ENCODE results near the gene KLHL30.

KLHL30 gene

GRCh38 chr2:238123218-238123971, 15.1 kb upstream of the KLHL30 start:
- Mint-ChIP-seq H3K4me3 (no peak overlapping the region), H3K27ac (no peak overlapping the region), H3K4me1 (no peaks in the 10 kb centered on the region), H3K36me3 (no peaks in the 10 kb centered on the region), H3K27me3 (no peaks in the 10 kb centered on the region), H3K9me3 (no peaks in the 10 kb centered on the region)

- no peak overlapping the region for H3K4me3 Mint-ChIP-seq
- H3K27me3 Mint-ChIP-seq: no peaks in the 10 kb centered on the region
- H3K9me3 Mint-ChIP-seq: no peaks in the 10 kb centered on the region
- no peaks in the 10 kb centered on the region for H3K36me3 Mint-ChIP-seq
- no peak overlapping the region for H3K27ac Mint-ChIP-seq
- no peaks in the 10 kb centered on the region for H3K4me1 Mint-ChIP-seq
These were observed 14.4 kb upstream of the KLHL30 start for GRCh38 chr2:238123991-238124470.

GRCh38 chr2:238124488-238125126, 13.9 kb upstream of the KLHL30 start:
- Mint-ChIP-seq H3K4me3 (no peak overlapping the region), H3K27me3 (no peaks in the 10 kb centered on the region), H3K4me1 (no peaks in the 10 kb centered on the region), H3K27ac (no peak overlapping the region), H3K36me3 (no peaks in the 10 kb centered on the region), H3K9me3 (no peaks in the 10 kb centered on the region)

DNA sequence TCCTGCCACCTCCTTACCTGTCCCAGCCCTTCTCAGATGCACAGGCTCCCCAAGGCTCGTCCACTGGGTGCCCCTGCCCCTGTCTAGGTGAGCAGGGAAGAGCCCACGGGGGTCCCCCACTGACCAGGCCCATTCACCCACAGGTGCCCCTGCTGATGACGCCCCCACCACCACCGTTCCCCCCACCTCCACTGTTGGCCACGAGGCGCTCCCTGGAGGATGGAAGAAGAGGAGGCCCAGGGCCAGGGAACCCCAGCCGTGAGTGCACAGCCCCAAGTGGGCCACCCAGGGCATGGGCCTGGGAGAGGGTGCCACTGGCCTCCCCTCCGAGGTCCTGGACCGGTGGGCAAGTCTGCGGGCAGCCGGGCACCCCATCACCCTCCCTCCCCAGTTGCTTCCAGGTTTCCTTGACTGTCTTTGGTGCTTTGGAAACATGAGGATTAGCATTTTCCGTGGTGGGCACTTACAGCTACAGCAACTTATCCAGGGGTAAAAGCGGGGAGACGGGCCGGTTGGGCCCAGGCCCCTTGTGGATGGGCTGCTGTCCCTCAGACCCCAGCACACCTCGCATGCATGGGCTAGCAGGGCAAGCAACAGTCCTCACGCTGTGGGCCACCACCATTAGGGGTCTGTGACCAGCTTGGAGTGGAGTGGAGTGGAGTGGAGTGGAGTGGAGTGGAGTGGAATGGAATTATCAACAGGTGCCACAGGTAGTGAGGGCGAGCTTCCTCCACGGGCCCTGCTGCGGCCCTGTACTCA, 13.2 kb upstream of the KLHL30 start:
- H3K4me1 Mint-ChIP-seq: no peaks in the 10 kb centered on the region
- H3K9me3 Mint-ChIP-seq: no peaks in the 10 kb centered on the region
- H3K4me3 Mint-ChIP-seq: no peak overlapping the region
- no peaks in the 10 kb centered on the region for H3K27me3 Mint-ChIP-seq
- no peak overlapping the region for H3K27ac Mint-ChIP-seq
- H3K36me3 Mint-ChIP-seq: no peaks in the 10 kb centered on the region

DNA sequence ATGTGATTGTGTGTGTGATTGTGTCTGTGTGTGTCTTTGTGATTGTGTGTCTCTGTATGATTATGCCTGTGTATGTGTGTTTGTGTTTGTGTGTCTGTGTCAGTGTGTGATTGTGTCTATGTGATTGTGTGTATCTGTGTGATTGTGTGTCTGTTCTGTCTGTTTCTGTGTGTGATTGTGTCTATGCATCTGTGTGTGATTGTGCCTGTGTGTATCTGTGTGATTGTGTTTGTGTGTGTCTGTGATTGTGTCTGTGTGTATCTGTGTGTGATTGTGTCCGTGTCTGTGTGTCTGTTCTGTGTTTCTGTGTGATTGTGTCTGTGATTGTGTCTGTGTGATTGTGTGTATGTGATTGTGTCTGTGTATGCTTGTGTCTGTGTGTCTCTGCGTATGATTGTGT, 12.1 kb upstream of the KLHL30 start:
- H3K9me3 Mint-ChIP-seq: no peaks in the 10 kb centered on the region
- no peaks in the 10 kb centered on the region for H3K36me3 Mint-ChIP-seq
- H3K27me3 Mint-ChIP-seq: no peaks in the 10 kb centered on the region
- no peaks in the 10 kb centered on the region for H3K4me1 Mint-ChIP-seq
- no peak overlapping the region for H3K27ac Mint-ChIP-seq
- H3K4me3 Mint-ChIP-seq: no peak overlapping the region

GRCh38 chr2:238126775-238127164, 11.7 kb upstream of the KLHL30 start:
- Mint-ChIP-seq H3K9me3 (no peaks in the 10 kb centered on the region), H3K27ac (no peak overlapping the region), H3K4me3 (no peak overlapping the region), H3K27me3 (no peaks in the 10 kb centered on the region), H3K36me3 (no peaks in the 10 kb centered on the region), H3K4me1 (no peaks in the 10 kb centered on the region)

GRCh38 chr2:238127165-238128060, 11.1 kb upstream of the KLHL30 start:
- Mint-ChIP-seq H3K27me3 (no peaks in the 10 kb centered on the region), H3K36me3 (no peaks in the 10 kb centered on the region)

GRCh38 chr2:238128061-238128440, 10.4 kb upstream of the KLHL30 start:
- Mint-ChIP-seq H3K9me3 (no peaks in the 10 kb centered on the region), H3K4me1 (no peaks in the 10 kb centered on the region), H3K36me3 (no peaks in the 10 kb centered on the region), H3K27ac (no peak overlapping the region), H3K4me3 (no peak overlapping the region), H3K27me3 (no peaks in the 10 kb centered on the region)

More at GRCh38 chr2:238127165-238128060, 11.1 kb upstream of the KLHL30 start:
- Mint-ChIP-seq H3K4me1 (no peaks in the 10 kb centered on the region), H3K4me3 (no peak overlapping the region), H3K27ac (no peak overlapping the region), H3K9me3 (no peaks in the 10 kb centered on the region)

DNA sequence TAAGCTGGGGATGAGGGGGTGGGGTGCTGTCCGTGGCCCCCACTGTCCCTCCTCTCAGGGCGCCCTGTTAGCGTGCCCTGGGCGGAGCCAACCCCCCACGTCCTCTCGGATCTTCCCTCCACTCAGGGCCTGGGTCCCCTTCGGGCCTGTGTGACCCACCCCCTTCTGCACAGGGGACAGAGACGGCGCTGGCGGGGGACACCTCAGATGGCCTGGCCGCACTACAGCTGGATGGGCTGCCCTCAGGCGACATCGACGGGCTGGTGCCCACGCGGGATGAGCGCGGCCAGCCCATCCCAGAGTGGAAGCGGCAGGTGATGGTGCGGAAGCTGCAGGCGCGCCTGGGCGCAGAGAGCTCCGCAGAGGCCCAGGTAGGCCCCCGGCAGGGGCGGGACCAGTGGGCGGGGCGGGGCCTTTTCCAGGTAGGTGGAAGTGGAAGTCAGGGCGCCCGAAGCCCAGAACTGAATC, 9.9 kb upstream of the KLHL30 start:
- no peak overlapping the region for H3K4me3 Mint-ChIP-seq
- H3K36me3 Mint-ChIP-seq: no peaks in the 10 kb centered on the region
- no peaks in the 10 kb centered on the region for H3K9me3 Mint-ChIP-seq
- no peak overlapping the region for H3K27ac Mint-ChIP-seq
- H3K4me1 Mint-ChIP-seq: no peaks in the 10 kb centered on the region
- H3K27me3 Mint-ChIP-seq: no peaks in the 10 kb centered on the region

DNA sequence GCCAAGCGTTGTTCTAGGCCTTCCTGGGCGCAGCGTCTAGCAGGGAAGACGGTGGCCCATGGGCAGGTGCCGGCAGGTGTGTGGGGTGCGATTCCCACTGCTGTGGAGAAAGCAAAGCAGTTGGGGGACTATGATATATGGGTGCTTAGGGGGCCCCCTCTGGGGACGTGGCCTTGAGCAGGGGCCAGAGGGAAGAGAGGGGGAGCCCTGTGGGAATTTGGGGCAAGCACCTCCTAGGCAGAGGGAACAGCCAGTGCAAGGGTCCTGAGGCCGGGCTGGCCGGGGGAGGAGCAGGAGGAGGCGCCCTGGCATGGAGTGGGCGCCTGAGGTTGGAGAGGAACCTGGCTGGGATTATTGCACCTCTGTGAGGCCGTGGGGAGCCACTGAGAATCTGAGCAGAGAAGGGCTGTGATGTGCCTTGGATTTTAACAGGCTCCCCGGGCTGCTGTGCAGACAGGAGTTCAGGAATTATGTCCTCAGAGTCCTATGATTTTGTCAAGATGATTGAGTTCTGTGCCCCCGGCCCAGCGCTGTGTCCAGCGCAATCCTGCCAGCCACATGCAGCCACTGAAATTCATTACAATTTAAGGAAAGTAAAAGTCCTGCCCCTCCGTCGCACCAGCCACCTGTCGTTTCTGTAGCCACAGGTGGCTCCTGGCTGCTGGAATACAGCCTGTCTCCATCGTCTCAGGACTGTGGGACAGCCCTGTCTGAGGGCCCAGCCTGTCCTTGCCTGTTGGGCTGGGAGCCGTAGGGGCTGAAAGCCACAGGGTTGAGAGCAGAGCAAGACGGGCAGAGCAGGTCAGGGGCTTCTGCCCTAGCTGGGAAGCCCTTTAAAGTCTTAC, 9.1 kb upstream of the KLHL30 start:
- H3K36me3 Mint-ChIP-seq: no peaks in the 10 kb centered on the region
- no peak overlapping the region for H3K4me3 Mint-ChIP-seq
- H3K4me1 Mint-ChIP-seq: no peaks in the 10 kb centered on the region
- H3K27ac Mint-ChIP-seq: no peak overlapping the region
- no peaks in the 10 kb centered on the region for H3K27me3 Mint-ChIP-seq
- H3K9me3 Mint-ChIP-seq: no peaks in the 10 kb centered on the region

DNA sequence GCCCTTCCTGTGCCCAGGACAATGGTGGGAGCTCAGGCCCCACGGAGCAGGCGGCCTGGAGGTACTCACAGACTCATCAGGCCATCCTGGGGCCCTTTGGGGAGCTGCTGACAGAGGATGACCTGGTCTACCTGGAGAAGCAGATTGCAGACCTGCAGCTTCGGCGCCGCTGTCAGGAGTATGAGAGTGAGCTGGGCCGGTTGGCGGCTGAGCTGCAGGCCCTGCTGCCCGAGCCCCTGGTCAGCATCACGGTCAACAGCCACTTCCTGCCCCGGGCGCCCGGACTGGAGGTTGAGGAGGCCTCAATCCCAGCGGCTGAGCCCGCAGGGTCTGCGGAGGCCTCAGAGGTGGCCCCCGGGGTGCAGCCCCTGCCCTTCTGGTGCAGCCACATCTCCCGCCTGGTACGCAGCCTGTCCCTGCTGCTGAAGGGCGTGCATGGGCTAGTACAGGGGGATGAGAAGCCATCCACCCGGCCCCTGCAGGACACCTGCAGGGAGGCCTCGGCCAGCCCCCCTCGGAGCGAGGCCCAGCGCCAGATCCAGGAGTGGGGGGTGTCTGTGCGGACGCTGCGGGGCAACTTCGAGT, 8.3 kb upstream of the KLHL30 start:
- no peaks in the 10 kb centered on the region for H3K9me3 Mint-ChIP-seq
- H3K4me3 Mint-ChIP-seq: no peak overlapping the region
- no peak overlapping the region for H3K27ac Mint-ChIP-seq
- no peaks in the 10 kb centered on the region for H3K4me1 Mint-ChIP-seq
- H3K27me3 Mint-ChIP-seq: no peaks in the 10 kb centered on the region
- no peaks in the 10 kb centered on the region for H3K36me3 Mint-ChIP-seq

DNA sequence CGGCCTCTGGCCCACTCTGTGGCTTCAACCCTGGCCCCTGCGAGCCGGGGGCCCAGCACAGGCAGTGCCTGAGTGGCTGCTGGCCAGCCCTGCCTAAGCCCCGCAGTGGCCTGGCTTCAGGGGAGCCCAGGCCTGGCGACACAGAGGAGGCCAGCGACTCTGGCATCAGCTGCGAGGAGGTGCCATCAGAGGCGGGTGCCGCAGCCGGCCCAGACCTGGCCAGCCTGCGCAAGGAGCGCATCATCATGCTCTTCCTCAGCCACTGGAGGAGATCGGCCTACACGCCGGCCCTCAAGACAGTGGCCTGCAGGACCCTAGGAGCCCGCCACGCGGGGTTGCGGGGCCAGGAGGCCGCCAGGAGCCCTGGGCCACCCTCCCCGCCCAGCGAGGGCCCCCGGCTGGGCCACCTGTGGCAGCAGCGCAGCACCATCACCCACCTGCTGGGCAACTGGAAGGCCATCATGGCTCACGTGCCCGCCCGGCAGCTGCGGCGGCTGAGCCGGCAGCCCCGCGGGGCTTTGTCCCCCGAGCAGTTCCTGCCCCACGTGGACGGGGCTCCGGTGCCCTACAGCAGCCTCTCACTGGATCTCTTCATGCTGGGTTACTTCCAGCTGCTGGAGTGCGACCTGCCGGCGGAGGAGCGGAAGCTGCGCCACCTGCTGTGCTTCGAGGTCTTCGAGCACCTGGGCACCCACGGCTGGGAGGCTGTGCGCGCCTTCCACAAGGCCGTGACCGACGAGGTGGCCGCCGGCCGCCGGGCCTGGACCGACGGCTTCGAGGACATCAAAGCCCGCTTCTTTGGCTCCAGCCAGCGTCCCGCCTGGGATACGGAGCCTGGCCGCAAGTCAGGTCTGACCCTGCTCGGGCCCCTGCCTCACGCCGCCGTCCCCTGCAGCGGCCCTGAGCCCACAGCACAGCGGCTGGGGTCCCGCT, 7.5 kb upstream of the KLHL30 start:
- Mint-ChIP-seq H3K4me1 (no peaks in the 10 kb centered on the region), H3K36me3 (no peaks in the 10 kb centered on the region), H3K4me3 (no peak overlapping the region), H3K27me3 (no peaks in the 10 kb centered on the region), H3K9me3 (no peaks in the 10 kb centered on the region), H3K27ac (no peak overlapping the region)

- H3K4me1 Mint-ChIP-seq: no peaks in the 10 kb centered on the region
- no peaks in the 10 kb centered on the region for H3K27me3 Mint-ChIP-seq
- no peaks in the 10 kb centered on the region for H3K9me3 Mint-ChIP-seq
- no peaks in the 10 kb centered on the region for H3K36me3 Mint-ChIP-seq
- no peak overlapping the region for H3K4me3 Mint-ChIP-seq
- H3K27ac Mint-ChIP-seq: no peak overlapping the region
These were observed 6.6 kb upstream of the KLHL30 start for GRCh38 chr2:238131761-238132462.
